HCT116 (cell line): ENCODE results near the gene CYP20A1. TPM values are rescaled to one million over a fixed set of nuclear protein-coding genes. Genes with fewer than 3 reads are reported as not detected.
"Not testable (repeated sequence)": the region's sequence is repeated elsewhere in the genome, so short reads cannot be mapped to it uniquely, and the experiment has no call there.

ENCODE experiments used
- ATAC-seq: fragments of 200-7000 bp; cut with Tn5 transposase; 2 replicates; pipeline ENCODE4 v1.9.1; 2020; ENCODE audit warnings: mild to moderate bottlenecking, moderate library complexity
- BruUV-seq: library from RNA; stranded (reverse); fragments of 400-500 nt; replicated peaks from 2 replicates; lab custom pipeline; 2021; lab: Mats Ljungman, UMichigan
- CTCF ChIA-PET: fragments of 300-600 bp; sonication (Branson Sonifier 250); formaldehyde crosslinking; loops from one replicate; lab custom pipeline; 2021; ENCODE audit warnings: antibody characterized with exemption; lab: Charles Lee
- POLR2A ChIA-PET: fragments of 300-600, 350-600 bp; sonication (Branson Sonifier 250); formaldehyde crosslinking; loops from one replicate; lab custom pipeline; 2021; ENCODE audit warnings: antibody characterized with exemption; lab: Charles Lee
- RAD21 ChIA-PET, 2 experiments: fragments of 300-600 bp; sonication (Branson Sonifier 250); formaldehyde crosslinking; loops; one replicate each; lab custom pipeline; 2023; ENCODE audit warnings: low total read pairs in 2 of 2; ENCODE audit not compliant: uncharacterized antibody in 2 of 2, unreplicated experiment in 2 of 2, low non-redundant PET in 1 of 2; lab: Charles Lee
- DNase-seq: peaks from one replicate; pipeline ENCODE4 v3.0.0-alpha.2; 2010; ENCODE audit warnings: low read depth, low spot score
- H2AFZ ChIP-seq: fragments of 200-600 bp; shearing (Covaris generic), sonication (generic); 2 replicates; pipeline ENCODE4 v1.6.1; 2017; ENCODE audit warnings: low read depth, mixed run types, mixed read lengths, antibody characterized with exemption, low read length; ENCODE audit not compliant: poor library complexity, severe bottlenecking
- H3K27ac ChIP-seq: 2 replicates; pipeline ENCODE4 v1.5.1; 2012; ENCODE audit warnings: low read depth, low read length
- H3K27me3 ChIP-seq: fragments of 200-600 bp; sonication (generic); 2 replicates; pipeline ENCODE4 v1.6.1; 2016; ENCODE audit warnings: mixed run types, low read length, mixed read lengths; ENCODE audit not compliant: insufficient read depth
- H3K36me3 ChIP-seq, 2 experiments: fragments of 200-500 bp in 1 of 2; fragments of 200-600 bp in 1 of 2; sonication (Bioruptor generic) in 1 of 2; sonication (generic) in 1 of 2; 2 replicates each; pipeline versions ENCODE4 v1.5.1 to v1.6.1; 2014 to 2016; ENCODE audit warnings: low read length in 2 of 2, inconsistent platforms in 1 of 2, mixed read lengths in 1 of 2, mixed run types in 1 of 2; ENCODE audit not compliant: insufficient read depth in 2 of 2, control insufficient read depth in 1 of 2
- H3K4me1 ChIP-seq, 2 experiments: fragments of 200-600 bp in 1 of 2; sonication (generic) in 1 of 2; 2 replicates each; pipeline versions ENCODE4 v1.5.1 to v1.6.1; 2012 to 2017; ENCODE audit warnings: low read length in 2 of 2, inconsistent platforms in 1 of 2, mild to moderate bottlenecking in 1 of 2, mixed read lengths in 1 of 2, mixed run types in 1 of 2, moderate library complexity in 1 of 2; ENCODE audit not compliant: insufficient read depth in 2 of 2, control insufficient read depth in 1 of 2
- H3K4me2 ChIP-seq: fragments of 200-600 bp; sonication (generic); 2 replicates; pipeline ENCODE4 v1.6.1; 2017; ENCODE audit warnings: mixed run types, low read length, mixed read lengths
- H3K4me3 ChIP-seq, 2 experiments: fragments of 200-600 bp in 1 of 2; sonication (generic) in 1 of 2; replicated peaks in 1 of 2; 2 replicates each; pipeline ENCODE4 v1.5.1; 2011 to 2016; ENCODE audit warnings: low read length in 2 of 2, control low read depth in 1 of 2, low read depth in 1 of 2, mild to moderate bottlenecking in 1 of 2, mixed read lengths in 1 of 2, mixed run types in 1 of 2
- H3K79me2 ChIP-seq: fragments of 200-600 bp; sonication (generic); 2 replicates; pipeline ENCODE4 v1.6.1; 2017; ENCODE audit warnings: mild to moderate bottlenecking, mixed run types, low read length, moderate library complexity, mixed read lengths; ENCODE audit not compliant: insufficient read depth
- H3K9ac ChIP-seq: fragments of 200-600 bp; sonication (generic); 2 replicates; pipeline ENCODE4 v1.6.1; 2016; ENCODE audit warnings: low read length, mixed read lengths
- H3K9me2 ChIP-seq: fragments of 200-600 bp; sonication (generic), shearing (Covaris generic); 2 replicates; pipeline ENCODE4 v1.6.1; 2017; ENCODE audit warnings: mixed run types, mild to moderate bottlenecking, moderate library complexity; ENCODE audit not compliant: insufficient read depth
- H3K9me3 ChIP-seq, 2 experiments: fragments of 200-500 bp in 1 of 2; fragments of 200-600 bp in 1 of 2; sonication (Bioruptor generic) in 1 of 2; sonication (generic) in 1 of 2; 2 replicates each; pipeline ENCODE4 v1.6.1; 2014 to 2017; ENCODE audit warnings: low read length in 2 of 2, mixed read lengths in 2 of 2, inconsistent platforms in 1 of 2, low read depth in 1 of 2, mild to moderate bottlenecking in 1 of 2, mixed run types in 1 of 2, moderate library complexity in 1 of 2; ENCODE audit not compliant: control insufficient read depth in 1 of 2, insufficient read depth in 1 of 2
- H4K20me1 ChIP-seq: fragments of 200-600 bp; sonication (generic), shearing (Covaris generic); 2 replicates; pipeline ENCODE4 v1.6.1; 2017; ENCODE audit warnings: mixed run types, mild to moderate bottlenecking, moderate library complexity; ENCODE audit not compliant: insufficient read depth
- ATF3 ChIP-seq: IDR thresholded peaks from 2 replicates; pipeline ENCODE4 v1.6.1; 2012
- CBX3 ChIP-seq: IDR thresholded peaks from 2 replicates; pipeline ENCODE4 v1.6.1; 2012; ENCODE audit warnings: low read depth
- POLR2AphosphoS5 ChIP-seq: IDR thresholded peaks from 2 replicates; pipeline ENCODE4 v1.6.1; 2011; ENCODE audit warnings: mild to moderate bottlenecking, low read depth, low read length, moderate library complexity
- RAD21 ChIP-seq: IDR thresholded peaks from 2 replicates; pipeline ENCODE4 v1.6.1; 2012; ENCODE audit warnings: low read depth, mild to moderate bottlenecking
- ZNF274 ChIP-seq: fragments of 200-500 bp; sonication (Bioruptor generic); IDR thresholded peaks from 2 replicates; pipeline ENCODE4 v1.6.1; 2014; ENCODE audit warnings: mild to moderate bottlenecking, low read depth, low read length, inconsistent platforms
- intact Hi-C: fragments of 100-400 bp; cut with micrococcal nuclease; formaldehyde crosslinking; loops from 2 replicates; pipeline ENCODE4 v1.10.0; 2022
- total RNA-seq: library from RNA; stranded (reverse); gene quantifications from one replicate; pipeline ENCODE4 v1.2.1, GENCODE V29; 2021; ENCODE audit not compliant: unreplicated experiment

The CYP20A1 gene
- total RNA-seq, 1 experiment from 2014 or later, result 10.0 TPM

GRCh38 chr2:203253422-203254095, 14.7 kb downstream of the CYP20A1 start:
- DNase-seq, H3K4me1 ChIP-seq, H3K27ac ChIP-seq, H3K79me2 ChIP-seq, H3K4me3 ChIP-seq, RAD21 ChIA-PET, H3K27me3 ChIP-seq, ATAC-seq, H3K4me2 ChIP-seq, H3K9me2 ChIP-seq, H3K9ac ChIP-seq, H4K20me1 ChIP-seq, H2AFZ ChIP-seq, CTCF ChIA-PET, intact Hi-C loops, POLR2A ChIA-PET, H3K9me3 ChIP-seq, BruUV-seq: not testable (repeated sequence)
- H3K36me3 ChIP-seq, result peaks cover 2 to 14% of the 10 kb centered on the region in 2 experiments; a peak in 2 of 4 replicates
- TF ChIP-seq CBX3, result peak; percentile 38; the same call in 1 of the 2 replicates

- H3K36me3 ChIP-seq, result peaks cover 0 to 3% of the 10 kb centered on the region in 2 experiments; a peak in 2 of 4 replicates
- ChIA-PET CTCF (no interaction called here), RAD21 (no interaction called here), POLR2A (no interaction called here)
- intact Hi-C loops, result no loop called here
- H4K20me1 ChIP-seq, result no peaks in the 10 kb centered on the region; the same call in 1 of the 2 replicates
- BruUV-seq, result no TSS peak
- H3K27me3 ChIP-seq, result no peaks in the 10 kb centered on the region
- no peak overlapping the region for H3K27ac ChIP-seq
- TF ChIP-seq RAD21, result peak; percentile 14; the same call in 1 of the 2 replicates
- TF ChIP-seq ZNF274, result no peak
- TF ChIP-seq POLR2AphosphoS5, result no peak
- no peak for TF ChIP-seq ATF3
- no peaks in the 10 kb centered on the region for H3K9me3 ChIP-seq
- ATAC-seq (peak; percentile 40; the same call in 1 of the 2 replicates), DNase-seq (no peak)
- no peak overlapping the region for H3K4me2 ChIP-seq
- H3K79me2 ChIP-seq, result no peaks in the 10 kb centered on the region
- no peak overlapping the region for H3K9ac ChIP-seq
- no peaks in the 10 kb centered on the region for H3K9me2 ChIP-seq
- H3K4me3 ChIP-seq, result no peak overlapping the region
- no peak overlapping the region for H2AFZ ChIP-seq
- H3K4me1 ChIP-seq, result no peaks in the 10 kb centered on the region
Measured at GRCh38 chr2:203261326-203262159, 22.7 kb downstream of the CYP20A1 start.
